22Rv1 (cell line): ENCODE results near the gene STRBP.

ENCODE experiments used
- H3K27ac ChIP-seq: fragments of 450-650 bp; 2 replicates; pipeline ENCODE4 v1.5.1; 2017
- ZFX ChIP-seq: fragments of 450-650 bp; IDR thresholded peaks from 2 replicates; pipeline ENCODE4 v1.6.1; 2017; ENCODE audit warnings: antibody characterized with exemption, borderline replicate concordance
- TF ChIP-seq, protein P1 (sequence below): fragments of 450-650 bp; IDR thresholded peaks from 2 replicates; pipeline ENCODE4 v1.5.1; 2017; ENCODE audit warnings: mild to moderate bottlenecking

The STRBP gene

DNA sequence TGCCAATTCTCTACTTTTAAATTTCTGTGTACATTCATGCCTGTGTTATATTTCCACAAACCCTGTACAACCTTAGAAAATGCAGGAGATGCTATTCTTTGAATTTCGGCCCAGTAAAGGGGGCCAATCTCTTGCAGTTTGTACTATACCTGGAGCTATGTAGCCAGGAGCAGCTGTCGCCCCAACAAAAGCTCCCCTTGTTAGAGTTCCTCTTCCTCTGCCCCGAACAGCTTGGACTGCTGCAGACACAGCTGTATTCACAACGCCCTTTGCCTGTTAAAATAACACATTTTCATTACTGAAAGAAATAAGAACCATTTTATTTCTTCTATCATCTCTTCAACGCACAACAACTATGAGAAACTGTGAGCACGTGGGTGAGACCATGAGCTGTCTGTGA lies 135.7 kb downstream of the STRBP start:
- no peak overlapping the region for H3K27ac ChIP-seq
- TF ChIP-seq, protein P1, sequence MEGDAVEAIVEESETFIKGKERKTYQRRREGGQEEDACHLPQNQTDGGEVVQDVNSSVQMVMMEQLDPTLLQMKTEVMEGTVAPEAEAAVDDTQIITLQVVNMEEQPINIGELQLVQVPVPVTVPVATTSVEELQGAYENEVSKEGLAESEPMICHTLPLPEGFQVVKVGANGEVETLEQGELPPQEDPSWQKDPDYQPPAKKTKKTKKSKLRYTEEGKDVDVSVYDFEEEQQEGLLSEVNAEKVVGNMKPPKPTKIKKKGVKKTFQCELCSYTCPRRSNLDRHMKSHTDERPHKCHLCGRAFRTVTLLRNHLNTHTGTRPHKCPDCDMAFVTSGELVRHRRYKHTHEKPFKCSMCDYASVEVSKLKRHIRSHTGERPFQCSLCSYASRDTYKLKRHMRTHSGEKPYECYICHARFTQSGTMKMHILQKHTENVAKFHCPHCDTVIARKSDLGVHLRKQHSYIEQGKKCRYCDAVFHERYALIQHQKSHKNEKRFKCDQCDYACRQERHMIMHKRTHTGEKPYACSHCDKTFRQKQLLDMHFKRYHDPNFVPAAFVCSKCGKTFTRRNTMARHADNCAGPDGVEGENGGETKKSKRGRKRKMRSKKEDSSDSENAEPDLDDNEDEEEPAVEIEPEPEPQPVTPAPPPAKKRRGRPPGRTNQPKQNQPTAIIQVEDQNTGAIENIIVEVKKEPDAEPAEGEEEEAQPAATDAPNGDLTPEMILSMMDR = no peak
- TF ChIP-seq ZFX = no peak

DNA sequence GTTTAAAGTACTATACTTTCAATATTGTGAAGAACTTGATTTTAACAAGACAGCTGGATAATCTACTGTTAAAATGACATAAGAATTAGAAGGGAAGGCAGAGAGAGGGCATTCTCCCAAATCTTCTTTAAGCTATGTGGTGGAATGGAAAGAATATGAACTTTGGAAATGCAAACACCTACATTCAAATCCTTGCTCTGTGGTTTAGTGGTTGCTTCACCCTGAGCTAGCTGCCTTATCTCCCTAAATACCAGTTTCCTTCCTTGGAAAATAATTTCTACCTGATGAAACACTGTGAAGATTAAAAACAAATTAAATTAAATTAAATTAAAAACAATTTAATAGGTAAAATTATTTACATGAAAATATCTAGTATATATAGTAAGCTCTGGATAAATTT lies 136.4 kb downstream of the STRBP start:
- no peak overlapping the region for H3K27ac ChIP-seq
- TF ChIP-seq, protein P1 = no peak
- TF ChIP-seq ZFX = no peak

DNA sequence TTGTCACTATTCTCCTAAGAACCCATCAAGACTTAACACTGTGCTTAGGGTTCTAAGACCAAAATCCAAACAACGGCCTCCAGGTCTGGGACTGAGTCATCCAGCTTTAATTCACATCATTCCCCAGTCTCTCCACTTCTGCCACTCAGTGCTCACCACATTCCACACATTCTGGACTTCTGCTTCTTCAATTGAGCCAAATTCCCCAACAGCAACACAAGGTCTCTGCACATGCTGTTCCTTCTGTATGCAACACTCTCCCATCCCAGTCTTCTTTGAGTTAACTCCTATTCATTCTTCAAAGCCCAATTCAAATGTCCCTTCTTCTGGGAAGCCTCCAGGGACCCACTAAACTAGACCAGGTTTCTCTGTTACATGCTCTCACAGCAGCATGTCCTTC lies 137.1 kb downstream of the STRBP start:
- no peak overlapping the region for H3K27ac ChIP-seq
- TF ChIP-seq ZFX = no peak
- TF ChIP-seq, protein P1 = no peak

DNA sequence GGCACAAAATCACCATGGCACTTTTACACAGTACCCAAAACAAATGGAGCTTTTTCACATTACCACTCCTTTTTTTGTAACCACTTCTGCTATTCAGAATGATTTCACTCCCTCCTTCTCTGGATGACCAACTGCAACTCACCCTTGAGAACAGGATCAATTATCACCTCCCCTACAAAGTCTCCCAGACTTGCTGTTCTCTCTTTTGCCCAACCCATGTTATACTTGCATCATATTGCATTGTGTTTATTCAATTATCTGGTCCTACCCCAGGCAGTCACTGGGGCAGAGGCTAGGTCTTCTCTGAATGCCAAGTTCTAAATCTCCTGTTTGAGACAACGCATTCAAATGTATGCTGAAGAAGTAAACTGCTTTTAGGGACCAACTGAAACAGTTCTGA lies 139.0 kb downstream of the STRBP start:
- no peak overlapping the region for H3K27ac ChIP-seq
- no peak for TF ChIP-seq ZFX
- TF ChIP-seq, protein P1 = no peak

DNA sequence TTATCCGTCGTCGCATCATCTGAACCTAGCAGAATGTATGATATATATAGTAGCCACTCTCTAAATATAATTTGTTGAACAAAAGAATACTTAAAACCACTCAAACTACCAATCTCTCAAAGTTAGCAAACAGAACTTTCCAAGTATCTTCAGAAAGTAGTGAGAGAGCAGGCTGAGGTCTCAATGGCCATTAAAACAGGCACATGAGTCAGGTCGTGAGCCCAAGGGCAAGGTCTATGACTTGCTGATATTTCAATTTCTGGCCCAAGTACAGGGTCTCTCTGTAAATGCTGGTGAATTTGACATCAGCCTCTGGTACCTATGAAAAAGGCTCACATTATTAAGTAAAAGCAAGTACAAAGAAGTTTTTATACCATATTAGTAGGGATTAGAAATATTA lies 139.8 kb downstream of the STRBP start:
- TF ChIP-seq ZFX = no peak
- TF ChIP-seq, protein P1 = no peak
- H3K27ac ChIP-seq = no peak overlapping the region

DNA sequence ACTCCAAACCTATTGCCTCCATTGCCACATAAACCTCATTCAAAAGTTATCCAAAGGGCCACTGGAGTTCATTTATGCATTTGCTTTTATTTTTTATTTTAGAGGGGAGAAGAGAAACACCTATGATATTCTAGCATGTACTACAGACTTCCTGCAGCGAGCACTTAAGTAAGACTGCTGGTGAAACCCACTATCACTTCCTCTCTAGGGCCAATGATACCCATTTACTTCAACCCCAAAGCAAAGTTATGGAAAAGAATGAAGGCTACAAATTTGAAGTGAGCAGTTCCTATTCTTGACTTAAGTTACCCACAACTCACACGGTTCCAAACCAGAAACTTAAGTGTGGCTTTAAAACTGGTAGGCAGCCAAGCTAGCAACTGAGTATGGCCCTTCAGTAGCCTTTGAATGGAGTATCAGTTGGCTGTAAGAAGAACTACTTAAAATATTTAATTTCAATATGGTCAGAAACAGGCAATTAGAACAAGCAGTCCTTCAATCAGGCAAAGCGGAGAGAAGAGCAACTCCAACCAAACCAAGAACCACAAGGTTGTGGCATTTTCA lies 140.8 kb downstream of the STRBP start:
- no peak overlapping the region for H3K27ac ChIP-seq
- TF ChIP-seq, protein P1 = no peak
- no peak for TF ChIP-seq ZFX

DNA sequence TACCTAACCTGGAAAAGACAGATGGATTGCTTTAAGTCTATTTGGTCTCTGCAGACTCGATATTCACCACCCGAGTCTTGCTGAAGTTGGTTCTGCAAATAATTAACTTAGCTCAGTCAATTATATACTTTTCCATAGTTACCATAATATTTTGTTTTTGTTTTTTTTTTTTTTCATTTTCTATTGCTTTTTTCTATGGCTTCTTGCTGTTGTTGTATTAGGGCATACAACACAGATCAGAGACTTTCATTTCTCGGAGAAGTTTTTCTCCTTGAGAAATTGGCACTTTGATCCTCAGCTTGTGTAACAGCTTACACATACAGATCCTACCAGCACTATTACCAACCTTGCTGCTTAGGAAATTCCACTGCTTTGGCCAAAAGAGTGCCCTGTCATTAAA lies 146.9 kb downstream of the STRBP start:
- no peak for TF ChIP-seq ZFX
- TF ChIP-seq, protein P1 = no peak
- H3K27ac ChIP-seq = no peak overlapping the region
